ENCODE results near the gene PES1.
"Not testable (repeated sequence)": the region's sequence is repeated elsewhere in the genome, so short reads cannot be mapped to it uniquely, and the experiment has no call there.

Gene PES1

DNA sequence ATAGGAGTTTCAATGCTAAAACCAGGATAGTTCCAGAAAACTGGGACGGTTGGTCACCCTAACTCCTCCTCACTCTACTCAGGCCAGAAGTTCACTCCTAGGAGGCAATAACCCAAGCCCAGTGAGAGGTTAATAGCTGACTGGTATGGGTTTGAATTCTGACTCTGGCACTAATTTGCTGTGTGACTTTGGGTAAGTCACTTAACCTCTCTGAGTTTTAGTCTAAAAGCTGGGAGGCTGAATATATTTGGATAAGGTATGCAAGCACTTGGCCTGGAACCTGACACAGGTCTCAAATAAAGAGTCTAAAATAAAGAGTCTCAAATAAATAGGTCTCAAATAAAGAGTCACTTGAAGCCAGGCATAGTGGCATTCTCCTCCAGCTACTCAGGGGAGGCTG lies 39.0 kb downstream of the PES1 start:
- H3K9me3 ChIP-seq (ENCODE audit: control insufficient read depth, insufficient read depth, low read length): no peaks in the 10 kb centered on the region
- no peak overlapping the region for H3K4me3 ChIP-seq (ENCODE audit: low read depth, low read length)
- H3K36me3 ChIP-seq (ENCODE audit: control insufficient read depth, insufficient read depth, low read length): 0 out of 2 replicates have a peak, but pooled peaks cover 3% of the 10 kb centered on the region
- no peak overlapping the region for H3K9ac ChIP-seq (ENCODE audit: low read depth, low read length)
- H3K27ac ChIP-seq (ENCODE audit: low read depth, low read length): no peak overlapping the region
- H3K4me1 ChIP-seq (ENCODE audit: control insufficient read depth, insufficient read depth, low read length): no peaks in the 10 kb centered on the region
- H3K27me3 ChIP-seq (ENCODE audit: control insufficient read depth, insufficient read depth, low read length): no peaks in the 10 kb centered on the region

DNA sequence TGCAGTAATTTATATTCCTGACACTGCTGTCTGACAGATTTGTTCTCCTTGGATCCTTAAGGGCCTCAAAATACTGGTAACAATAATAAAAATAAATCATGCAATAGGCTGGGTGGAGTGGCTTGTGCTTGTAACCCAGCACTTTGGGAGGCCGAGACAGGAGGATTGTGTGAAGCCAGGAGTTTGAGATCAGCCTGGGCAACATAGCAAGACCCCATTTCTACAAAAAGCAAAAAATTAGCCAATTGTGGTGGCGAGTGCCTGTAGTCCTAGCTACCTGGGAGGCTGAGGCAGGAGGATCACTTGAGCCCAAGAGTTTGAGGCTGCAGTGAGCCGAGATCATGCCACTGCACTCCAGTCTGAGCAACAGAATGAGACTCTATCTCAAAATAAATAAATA lies 39.9 kb downstream of the PES1 start:
- H3K9me3 ChIP-seq (ENCODE audit: control insufficient read depth, insufficient read depth, low read length); H3K27ac ChIP-seq (ENCODE audit: low read depth, low read length); H3K9ac ChIP-seq (ENCODE audit: low read depth, low read length); H3K4me3 ChIP-seq (ENCODE audit: low read depth, low read length); H3K27me3 ChIP-seq (ENCODE audit: control insufficient read depth, insufficient read depth, low read length); H3K4me1 ChIP-seq (ENCODE audit: control insufficient read depth, insufficient read depth, low read length); H3K36me3 ChIP-seq (ENCODE audit: control insufficient read depth, insufficient read depth, low read length): not testable (repeated sequence)

DNA sequence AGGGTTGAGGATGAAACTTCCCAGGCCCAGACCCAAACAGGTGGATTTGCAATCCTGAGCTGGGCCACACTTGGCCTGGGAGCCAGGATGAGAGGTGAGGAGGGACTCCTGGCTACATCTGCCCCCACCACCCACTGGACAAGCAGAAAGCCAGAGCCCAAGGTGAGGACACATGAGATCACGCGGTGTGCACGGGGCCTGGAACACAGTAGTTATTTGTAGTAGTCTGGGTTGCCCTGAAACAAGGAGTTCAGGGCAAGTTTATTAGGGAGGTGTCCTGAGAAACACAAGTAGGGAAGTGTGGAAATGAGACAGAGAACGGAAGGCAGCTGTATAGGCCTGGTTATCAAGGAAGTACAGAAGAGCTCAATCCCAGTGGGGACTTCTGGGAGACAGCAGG lies 44.5 kb downstream of the PES1 start:
- no peak overlapping the region for H3K27ac ChIP-seq (ENCODE audit: low read depth, low read length)
- no peak overlapping the region for H3K9ac ChIP-seq (ENCODE audit: low read depth, low read length)
- H3K9me3 ChIP-seq (ENCODE audit: control insufficient read depth, insufficient read depth, low read length): no peaks in the 10 kb centered on the region
- no peaks in the 10 kb centered on the region for H3K4me1 ChIP-seq (ENCODE audit: control insufficient read depth, insufficient read depth, low read length)
- no peak overlapping the region for H3K4me3 ChIP-seq (ENCODE audit: low read depth, low read length)
- H3K36me3 ChIP-seq (ENCODE audit: control insufficient read depth, insufficient read depth, low read length): no peaks in the 10 kb centered on the region
- H3K27me3 ChIP-seq (ENCODE audit: control insufficient read depth, insufficient read depth, low read length): peaks cover 17% of the 10 kb centered on the region

GRCh38 chr22:30546616-30547015 lies 45.1 kb downstream of the PES1 start, which contains the start of gene SEC14L6:
TSS of gene SEC14L6 (minus strand) at chr22:30546741. CDS start at chr22:30546682, 59 bp downstream.
- Histone ChIP-seq H3K9ac (ENCODE audit: low read depth, low read length) (no peak within 1 kb of the TSS), H3K4me3 (ENCODE audit: low read depth, low read length) (no peak within 1 kb of the TSS), H3K9me3 (ENCODE audit: control insufficient read depth, insufficient read depth, low read length) (no peaks in the 10 kb centered on the region), H3K36me3 (ENCODE audit: control insufficient read depth, insufficient read depth, low read length) (no peaks in the 10 kb centered on the region), H3K27ac (ENCODE audit: low read depth, low read length) (no peak within 1 kb of the TSS), H3K27me3 (ENCODE audit: control insufficient read depth, insufficient read depth, low read length) (peaks cover 20% of the 10 kb centered on the region), H3K4me1 (ENCODE audit: control insufficient read depth, insufficient read depth, low read length) (peaks cover 2% of the 10 kb centered on the region; the same call in 1 of the 2 replicates)

- no peaks in the 10 kb centered on the region for H3K9me3 ChIP-seq (ENCODE audit: control insufficient read depth, insufficient read depth, low read length)
- peaks cover 22% of the 10 kb centered on the region for H3K27me3 ChIP-seq (ENCODE audit: control insufficient read depth, insufficient read depth, low read length)
- H3K9ac ChIP-seq (ENCODE audit: low read depth, low read length): no peak overlapping the region
- H3K4me3 ChIP-seq (ENCODE audit: low read depth, low read length): peak overlapping the region; percentile 58
- peaks cover 4% of the 10 kb centered on the region; the same call in 1 of the 2 replicates for H3K4me1 ChIP-seq (ENCODE audit: control insufficient read depth, insufficient read depth, low read length)
- no peak overlapping the region for H3K27ac ChIP-seq (ENCODE audit: low read depth, low read length)
- H3K36me3 ChIP-seq (ENCODE audit: control insufficient read depth, insufficient read depth, low read length): no peaks in the 10 kb centered on the region
Measured at GRCh38 chr22:30542811-30543188, 48.9 kb downstream of the PES1 start.

GRCh38 chr22:30541961-30542810 lies 49.5 kb downstream of the PES1 start:
- Histone ChIP-seq H3K9me3 (ENCODE audit: control insufficient read depth, insufficient read depth, low read length) (no peaks in the 10 kb centered on the region), H3K27ac (ENCODE audit: low read depth, low read length) (no peak overlapping the region), H3K4me1 (ENCODE audit: control insufficient read depth, insufficient read depth, low read length) (peaks cover 8% of the 10 kb centered on the region; the same call in 1 of the 2 replicates), H3K36me3 (ENCODE audit: control insufficient read depth, insufficient read depth, low read length) (no peaks in the 10 kb centered on the region), H3K9ac (ENCODE audit: low read depth, low read length) (no peak overlapping the region), H3K27me3 (ENCODE audit: control insufficient read depth, insufficient read depth, low read length) (peaks cover 22% of the 10 kb centered on the region), H3K4me3 (ENCODE audit: low read depth, low read length) (peak overlapping the region; percentile 58)

- not testable (repeated sequence) for H3K27ac ChIP-seq (ENCODE audit: low read depth, low read length); H3K9ac ChIP-seq (ENCODE audit: low read depth, low read length); H3K4me1 ChIP-seq (ENCODE audit: control insufficient read depth, insufficient read depth, low read length); H3K36me3 ChIP-seq (ENCODE audit: control insufficient read depth, insufficient read depth, low read length); H3K9me3 ChIP-seq (ENCODE audit: control insufficient read depth, insufficient read depth, low read length)
- Histone ChIP-seq H3K4me3 (ENCODE audit: low read depth, low read length) (peak overlapping the region; percentile 58), H3K27me3 (ENCODE audit: control insufficient read depth, insufficient read depth, low read length) (peaks cover 22% of the 10 kb centered on the region)
Measured at GRCh38 chr22:30541511-30541910, 50.2 kb downstream of the PES1 start.

DNA sequence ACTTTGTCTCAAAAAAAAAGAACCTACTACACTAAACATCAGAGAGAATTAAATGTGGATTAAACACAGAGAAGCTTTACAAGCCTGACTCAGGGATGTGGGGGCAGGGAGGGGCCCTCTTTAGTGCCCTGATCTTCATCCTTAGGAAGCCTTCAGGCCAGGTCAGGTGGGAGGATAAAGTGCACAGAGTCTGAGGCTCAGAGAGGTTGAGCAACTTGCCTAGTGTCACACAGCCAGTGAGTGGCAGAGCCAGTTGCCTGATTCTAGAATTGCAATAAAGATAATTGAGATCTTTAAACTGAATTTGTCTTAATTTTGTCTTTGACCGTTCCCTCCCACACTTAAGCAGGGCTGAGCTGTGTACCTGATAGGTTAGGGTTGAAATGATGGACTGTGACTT lies 52.3 kb downstream of the PES1 start:
- Histone ChIP-seq H3K36me3 (ENCODE audit: control insufficient read depth, insufficient read depth, low read length) (no peaks in the 10 kb centered on the region), H3K4me3 (ENCODE audit: low read depth, low read length) (no peak overlapping the region), H3K27ac (ENCODE audit: low read depth, low read length) (no peak overlapping the region), H3K4me1 (ENCODE audit: control insufficient read depth, insufficient read depth, low read length) (peaks cover 8% of the 10 kb centered on the region; the same call in 1 of the 2 replicates), H3K27me3 (ENCODE audit: control insufficient read depth, insufficient read depth, low read length) (peaks cover 22% of the 10 kb centered on the region), H3K9me3 (ENCODE audit: control insufficient read depth, insufficient read depth, low read length) (no peaks in the 10 kb centered on the region), H3K9ac (ENCODE audit: low read depth, low read length) (no peak overlapping the region)

DNA sequence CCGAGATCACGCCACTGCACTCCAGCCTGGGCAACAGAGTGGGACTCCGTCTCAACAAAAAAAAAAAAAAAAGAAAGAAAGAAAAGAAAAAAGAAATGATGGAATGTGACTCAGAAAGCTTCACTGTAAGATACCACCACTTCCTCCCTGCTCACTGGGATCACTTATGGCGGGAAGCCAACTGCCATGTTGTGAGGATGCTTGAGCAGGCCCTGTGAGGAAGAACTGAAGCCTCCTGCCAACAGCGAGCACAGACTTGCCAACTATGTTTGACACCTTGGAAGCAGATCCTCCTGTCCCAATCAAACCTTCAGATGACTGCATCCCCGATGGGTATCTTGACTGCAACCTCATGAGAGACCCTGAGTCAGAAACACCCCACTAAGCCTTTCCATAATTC lies 53.4 kb downstream of the PES1 start:
- H3K27me3 ChIP-seq (ENCODE audit: control insufficient read depth, insufficient read depth, low read length): peaks cover 15% of the 10 kb centered on the region
- H3K4me1 ChIP-seq (ENCODE audit: control insufficient read depth, insufficient read depth, low read length): peaks cover 8% of the 10 kb centered on the region; the same call in 1 of the 2 replicates
- H3K9me3 ChIP-seq (ENCODE audit: control insufficient read depth, insufficient read depth, low read length): no peaks in the 10 kb centered on the region
- H3K36me3 ChIP-seq (ENCODE audit: control insufficient read depth, insufficient read depth, low read length): no peaks in the 10 kb centered on the region
- no peak overlapping the region for H3K9ac ChIP-seq (ENCODE audit: low read depth, low read length)
- H3K4me3 ChIP-seq (ENCODE audit: low read depth, low read length): no peak overlapping the region
- no peak overlapping the region for H3K27ac ChIP-seq (ENCODE audit: low read depth, low read length)

GRCh38 chr22:30537083-30537731 lies 54.5 kb downstream of the PES1 start:
- H3K27me3 ChIP-seq (ENCODE audit: control insufficient read depth, insufficient read depth, low read length): peaks cover 5% of the 10 kb centered on the region
- no peaks in the 10 kb centered on the region for H3K36me3 ChIP-seq (ENCODE audit: control insufficient read depth, insufficient read depth, low read length)
- H3K4me3 ChIP-seq (ENCODE audit: low read depth, low read length): no peak overlapping the region
- H3K27ac ChIP-seq (ENCODE audit: low read depth, low read length): no peak overlapping the region
- no peaks in the 10 kb centered on the region for H3K9me3 ChIP-seq (ENCODE audit: control insufficient read depth, insufficient read depth, low read length)
- no peak overlapping the region for H3K9ac ChIP-seq (ENCODE audit: low read depth, low read length)
- H3K4me1 ChIP-seq (ENCODE audit: control insufficient read depth, insufficient read depth, low read length): peaks cover 8% of the 10 kb centered on the region; the same call in 1 of the 2 replicates

DNA sequence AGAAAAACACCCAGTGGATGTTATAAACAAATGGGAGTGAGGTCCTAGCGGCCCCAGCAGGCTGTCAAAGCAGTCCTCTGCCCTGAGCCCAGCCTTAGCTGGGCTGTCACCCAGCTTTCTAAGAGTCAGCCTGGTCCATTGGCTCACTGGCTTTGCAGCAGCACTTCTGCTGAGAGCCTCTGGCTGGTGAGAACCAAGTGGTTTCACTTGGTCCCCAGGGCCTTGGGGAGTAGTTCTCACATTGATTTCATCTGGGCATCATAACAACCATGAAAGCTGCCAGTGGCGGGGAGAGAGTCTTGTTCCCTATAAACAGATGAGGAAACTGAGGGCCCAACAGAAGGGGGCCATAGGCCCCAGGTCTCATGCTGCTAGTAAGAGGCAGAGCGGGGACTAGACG lies 56.5 kb downstream of the PES1 start:
- no peak overlapping the region for H3K4me3 ChIP-seq (ENCODE audit: low read depth, low read length)
- no peak overlapping the region for H3K27ac ChIP-seq (ENCODE audit: low read depth, low read length)
- no peak overlapping the region for H3K9ac ChIP-seq (ENCODE audit: low read depth, low read length)
- no peaks in the 10 kb centered on the region for H3K27me3 ChIP-seq (ENCODE audit: control insufficient read depth, insufficient read depth, low read length)
- no peaks in the 10 kb centered on the region for H3K9me3 ChIP-seq (ENCODE audit: control insufficient read depth, insufficient read depth, low read length)
- H3K36me3 ChIP-seq (ENCODE audit: control insufficient read depth, insufficient read depth, low read length): no peaks in the 10 kb centered on the region
- 0 out of 2 replicates have a peak, but pooled peaks cover 5% of the 10 kb centered on the region for H3K4me1 ChIP-seq (ENCODE audit: control insufficient read depth, insufficient read depth, low read length)
